GM12878 (cell line): ENCODE measurements around the gene ZNF354B. TPM values are rescaled to one million over a fixed set of nuclear protein-coding genes. Genes with fewer than 3 reads are reported as not detected.

Experiments
- ATAC-seq: fragments of 200-7000 bp; cut with Tn5 transposase; 3 replicates; pipeline ENCODE4 v1.9.1; 2020; ENCODE audit warnings: mild to moderate bottlenecking, moderate library complexity
- BruUV-seq: library from RNA; stranded (reverse); fragments of 400-500 nt; replicated peaks from 2 replicates; lab custom pipeline; 2021; lab: Mats Ljungman, UMichigan
- CTCF ChIA-PET: fragments of 300-600 bp; sonication (Branson Sonifier 250); formaldehyde crosslinking; extraction: SDS; loops from one replicate; lab custom pipeline; 2021; ENCODE audit warnings: inconsistent platforms; lab: Yijun Ruan, JAX
- POLR2A ChIA-PET: fragments of 350-600 bp; formaldehyde crosslinking; extraction: SDS; loops from one replicate; lab custom pipeline; 2021; ENCODE audit warnings: inconsistent platforms; lab: Charles Lee
- RAD21 ChIA-PET: fragments of 300-600 bp; sonication (Branson Sonifier 250); formaldehyde crosslinking; loops from one replicate; lab custom pipeline; 2023; ENCODE audit warnings: antibody characterized with exemption; ENCODE audit not compliant: unreplicated experiment; lab: Charles Lee
- SMC1A ChIA-PET: fragments of 300-600 bp; sonication (Branson Sonifier 250); formaldehyde crosslinking; loops from one replicate; lab custom pipeline; 2023; ENCODE audit not compliant: unreplicated experiment, uncharacterized antibody; lab: Charles Lee
- DNase-seq: peaks from one replicate; pipeline ENCODE4 v3.0.0-alpha.2; 2011; ENCODE audit warnings: low read depth, low spot score
- FAIRE-seq: peaks from 3 replicates; lab custom pipeline; 2011; peaks lifted over from hg19 to GRCh38; lab: Jason Lieb, UNC
- H2AFZ ChIP-seq: 2 replicates; pipeline ENCODE4 v1.6.0; 2011; ENCODE audit warnings: low read depth, low read length, control low read depth; ENCODE audit not compliant: control insufficient read depth
- H3K27ac ChIP-seq: 2 replicates; pipeline ENCODE4 v1.5.1; 2011; ENCODE audit warnings: control low read depth; ENCODE audit not compliant: control insufficient read depth, insufficient read depth
- H3K27me3 ChIP-seq, 2 experiments: replicated peaks in 1 of 2; 2 replicates each; pipeline versions ENCODE4 v1.6.0 to v1.6.1; 2011; ENCODE audit warnings: low read length in 1 of 2; ENCODE audit not compliant: control insufficient read depth in 2 of 2, insufficient read depth in 2 of 2
- H3K36me3 ChIP-seq, 2 experiments: 2 replicates each; pipeline ENCODE4 v1.5.1; 2011; ENCODE audit warnings: low read length in 1 of 2; ENCODE audit not compliant: control insufficient read depth in 2 of 2, insufficient read depth in 2 of 2
- H3K4me1 ChIP-seq: 2 replicates; pipeline ENCODE4 v1.6.1; 2011; ENCODE audit warnings: mild to moderate bottlenecking, low read length, moderate library complexity, mixed read lengths; ENCODE audit not compliant: control insufficient read depth, insufficient read depth
- H3K4me2 ChIP-seq: 2 replicates; pipeline ENCODE4 v1.6.0; 2011; ENCODE audit warnings: control low read depth; ENCODE audit not compliant: control insufficient read depth, insufficient read depth
- H3K4me3 ChIP-seq: fragments of 200-600 bp; sonication (generic); 2 replicates; pipeline ENCODE4 v1.5.1; 2016
- H3K79me2 ChIP-seq: 2 replicates; pipeline ENCODE4 v1.6.0; 2011; ENCODE audit warnings: low read length; ENCODE audit not compliant: control insufficient read depth, insufficient read depth
- H3K9ac ChIP-seq: 2 replicates; pipeline ENCODE4 v1.8.0; 2011; ENCODE audit warnings: low read length, control low read depth, mixed read lengths; ENCODE audit not compliant: control insufficient read depth, insufficient read depth
- H3K9me3 ChIP-seq: replicated peaks from 3 replicates; pipeline ENCODE4 v1.5.1; 2011; ENCODE audit warnings: mild to moderate bottlenecking, low read length; ENCODE audit not compliant: control insufficient read depth, insufficient read depth
- H4K20me1 ChIP-seq: 2 replicates; pipeline ENCODE4 v1.6.0; 2011; ENCODE audit not compliant: control insufficient read depth, insufficient read depth
- CEBPB ChIP-seq, 2 experiments: fragments of 150-350 bp in 1 of 2; IDR thresholded peaks; 2 replicates each; pipeline ENCODE4 v1.6.1; 2012 to 2014; ENCODE audit warnings: low read depth in 2 of 2, low read length in 2 of 2, borderline replicate concordance in 1 of 2, inconsistent platforms in 1 of 2
- E2F8 ChIP-seq: fragments of 450-650 bp; IDR thresholded peaks from 2 replicates; pipeline ENCODE4 v1.6.1; 2018; ENCODE audit warnings: mild to moderate bottlenecking, low read depth, moderate library complexity; ENCODE audit not compliant: partially characterized antibody
- FOXM1 ChIP-seq: IDR thresholded peaks from 2 replicates; pipeline ENCODE4 v1.6.1; 2012; ENCODE audit warnings: low read depth, mild to moderate bottlenecking, inconsistent platforms, low read length, moderate library complexity
- GATAD2B ChIP-seq: fragments of 450-650 bp; conservative IDR thresholded peaks from 2 replicates; pipeline ENCODE4 v1.6.1; 2017; ENCODE audit warnings: low read depth, mild to moderate bottlenecking, moderate library complexity
- IRF5 ChIP-seq: fragments of 450-650 bp; IDR thresholded peaks from 2 replicates; pipeline ENCODE4 v1.6.1; 2017; ENCODE audit warnings: borderline replicate concordance
- NFYA ChIP-seq: IDR thresholded peaks from 2 replicates; pipeline ENCODE4 v1.6.1; 2011; ENCODE audit warnings: low read depth, mild to moderate bottlenecking, low read length, improper control_type of control experiment, borderline replicate concordance
- NKRF ChIP-seq: fragments of 450-650 bp; conservative IDR thresholded peaks from 2 replicates; pipeline ENCODE4 v1.6.1; 2017; ENCODE audit warnings: mild to moderate bottlenecking, moderate library complexity
- RCOR1 ChIP-seq: conservative IDR thresholded peaks from 2 replicates; pipeline ENCODE4 v1.6.1; 2012; ENCODE audit warnings: low read depth, low read length, improper control_type of control experiment
- WRNIP1 ChIP-seq: IDR thresholded peaks from 2 replicates; pipeline ENCODE4 v1.6.1; 2011; ENCODE audit warnings: low read depth, low read length, improper control_type of control experiment, borderline replicate concordance
- YY1 ChIP-seq: IDR thresholded peaks from 2 replicates; pipeline ENCODE4 v1.6.1; 2011; ENCODE audit warnings: low read depth, mild to moderate bottlenecking, low read length
- ZNF207 ChIP-seq: fragments of 450-650 bp; IDR thresholded peaks from 2 replicates; pipeline ENCODE4 v1.6.1; 2014; ENCODE audit warnings: antibody characterized with exemption, mild to moderate bottlenecking, borderline replicate concordance
- ZNF274 ChIP-seq: IDR thresholded peaks from one replicate; pipeline ENCODE4 v1.8.0; 2011; ENCODE audit not compliant: insufficient read length, insufficient read depth
- WGBS: methylation state at CpG from one replicate; pipeline ENCODE4 v1.1.6; 2016; ENCODE audit warnings: low lambda C conversion rate; ENCODE audit not compliant: insufficient replicate concordance, insufficient coverage; ENCODE audit errors: missing lambda C conversion rate; 5-methylcytosine and 5-hydroxymethylcytosine counted together
- in situ Hi-C: fragments of 300-500 bp; cut with MboI; formaldehyde crosslinking; loops from 9 replicates; pipeline ENCODE4 v1.14.3; 2018; ENCODE audit warnings: mixed read lengths
- intact Hi-C: fragments of 100-400 bp; cut with micrococcal nuclease; formaldehyde crosslinking; loops from one replicate; pipeline ENCODE4 v1.14.2; 2022; ENCODE audit not compliant: unreplicated experiment
- polyA plus RNA-seq, 11 experiments: library from polyadenylated mRNA; depleted of rRNA in 4 of 11; unstranded in 6 of 11; stranded (reverse) in 5 of 11; fragments of >200 nt; fragmentation: Nextera tagmentation in 4 of 11; fragmentation: Illumina TruSeq in 1 of 11; extraction: Ambion mirVana in 4 of 11; extraction: Trizol in 1 of 11; gene quantifications; 1 replicate in 1 of 11; 2 replicates in 10 of 11; pipeline versions ENCODE4 v1.2.1 to v1.2.3, GENCODE V29; 2011 to 2016; ENCODE audit warnings: inconsistent platforms in 2 of 11, missing spikeins in 2 of 11, low read depth in 1 of 11
- total RNA-seq, 4 experiments: library from RNA; depleted of rRNA in 3 of 4; stranded (reverse); fragments of >200 nt in 3 of 4; fragmentation: Illumina TruSeq in 1 of 4; extraction: Trizol in 1 of 4; gene quantifications; 2 replicates each; pipeline versions ENCODE4 v1.2.1 to v1.2.3, GENCODE V29; 2013 to 2021

ZNF354B gene
- total and polyA plus RNA-seq, 10 of the 15 experiments (the other 5 are each of a cell fraction or from before 2014, with no cell fraction given): 0.64 to 11.1 (median 4.9) TPM

GRCh38 chr5:178820001-178820400 is 39.8 kb upstream of the ZNF354B start:
- Histone ChIP-seq H3K4me3 (no peak overlapping the region), H3K27ac (no peak overlapping the region), H2AFZ (no peak overlapping the region), H4K20me1 (no peaks in the 10 kb centered on the region), H3K36me3 (no peaks in the 10 kb centered on the region), H3K9me3 (no peaks in the 10 kb centered on the region; the same call in 2 of the 3 replicates), H3K4me2 (no peak overlapping the region), H3K4me1 (no peaks in the 10 kb centered on the region), H3K9ac (no peak overlapping the region), H3K79me2 (no peaks in the 10 kb centered on the region), H3K27me3 (no peaks in the 10 kb centered on the region)
- TF ChIP-seq ZNF207 (no peak), ZNF274 (no peak), NFYA (no peak)
- ChIA-PET SMC1A (no interaction called here), RAD21 (no interaction called here), POLR2A (no interaction called here), CTCF (no interaction called here)
- no peak for FAIRE-seq
- no peak for ATAC-seq
- 23% methylated on average over 2 of the region's 2 CpGs for WGBS
- in situ Hi-C loops: no loop called here
- DNase-seq: no peak
- intact Hi-C loops: no loop called here
- no TSS peak for BruUV-seq

- ChIA-PET SMC1A (no interaction called here), CTCF (no interaction called here), RAD21 (no interaction called here), POLR2A (no interaction called here)
- ATAC-seq (no peak), DNase-seq (no peak), FAIRE-seq (no peak)
- Histone ChIP-seq H3K27me3 (no peaks in the 10 kb centered on the region), H3K27ac (no peak overlapping the region), H3K4me1 (no peaks in the 10 kb centered on the region), H3K36me3 (no peaks in the 10 kb centered on the region), H3K79me2 (no peaks in the 10 kb centered on the region), H2AFZ (no peak overlapping the region), H3K4me2 (no peak overlapping the region), H3K4me3 (no peak overlapping the region), H3K9me3 (no peaks in the 10 kb centered on the region; the same call in 2 of the 3 replicates), H4K20me1 (no peaks in the 10 kb centered on the region), H3K9ac (no peak overlapping the region)
- WGBS: 52% methylated on average over 6 of the region's 6 CpGs
- BruUV-seq: no TSS peak
- intact Hi-C loops (no loop called here), in situ Hi-C loops (no loop called here)
- no peak for TF ChIP-seq WRNIP1
- TF ChIP-seq GATAD2B: no peak
- no peak for TF ChIP-seq YY1
- TF ChIP-seq FOXM1: no peak
- no peak for TF ChIP-seq E2F8
- no peak for TF ChIP-seq RCOR1
- no peak for TF ChIP-seq NKRF
- no peak for TF ChIP-seq IRF5
- no peak for TF ChIP-seq CEBPB (IDR thresholded peaks at IDR 0.05; ENCODE audit: borderline replicate concordance in 1 of 2, low read depth in 2 of 2, low read length in 2 of 2)
Observed at GRCh38 chr5:178825444-178825843, 34.3 kb upstream of the ZNF354B start.
